Activated CD8-positive, alpha-beta memory T cell treated with anti-CD3 and anti-CD28 coated beads for 36 hours (primary cell): ENCODE measurements around the gene RAVER1. TPM values are rescaled to one million over a fixed set of nuclear protein-coding genes. Genes with fewer than 3 reads are reported as not detected.

Experiments
- CTCF ChIA-PET: fragments of 350-600 bp; sonication (Branson Sonifier 250); formaldehyde crosslinking; loops from one replicate; lab custom pipeline; 2021; ENCODE audit warnings: antibody characterized with exemption; lab: Charles Lee
- POLR2A ChIA-PET: fragments of 350-600 bp; sonication (Branson Sonifier 250); formaldehyde crosslinking; loops from one replicate; lab custom pipeline; 2021; ENCODE audit warnings: antibody characterized with exemption; lab: Charles Lee
- total RNA-seq, 2 experiments: library from RNA; stranded (reverse); gene quantifications; one replicate each; pipeline ENCODE4 v1.2.3, GENCODE V29; 2021

Gene RAVER1
- total RNA-seq, 2 experiments from 2014 or later: 100 to 102 TPM

- CTCF ChIA-PET: interaction anchor here (10.4 kb wide), 1 partner anchor 118 kb away, joined by 145 read pairs; the partner anchor contains the start of gene TYK2
- POLR2A ChIA-PET: no interaction called here
Measured at GRCh38 chr19:10266706-10267105, 66.6 kb downstream of the RAVER1 start.

Other genes with a start within 250 kb of the RAVER1 start
- 10 to 100 TPM; 41.9 to 44.1 TPM for gene SHFL, start 247.2 kb downstream of the RAVER1 start, total RNA-seq
- gene ANGPTL6, start 230.9 kb downstream of the RAVER1 start, total RNA-seq: 10 to 100 TPM; 10.2 to 11.5 TPM
- gene PPAN, start 227.2 kb downstream of the RAVER1 start, total RNA-seq: 100 to 1,000 TPM; 294 to 298 TPM
- gene P2RY11, start 221.8 kb downstream of the RAVER1 start, total RNA-seq: 10 to 100 TPM; 68.6 to 68.9 TPM
- gene EIF3G, start 213.6 kb downstream of the RAVER1 start, total RNA-seq: 100 to 1,000 TPM; 311 to 312 TPM
- 100 to 1,000 TPM; 345 to 355 TPM for gene DNMT1, start 138.6 kb downstream of the RAVER1 start, total RNA-seq
- gene S1PR2, start 102.2 kb downstream of the RAVER1 start, total RNA-seq: 10 to 100 TPM; 14.1 to 14.3 TPM
- gene MRPL4, start 81.3 kb downstream of the RAVER1 start, total RNA-seq: 100 to 1,000 TPM; 157 to 161 TPM
- gene ICAM1, start 62.4 kb downstream of the RAVER1 start, total RNA-seq: 10 to 100 TPM; 57.2 to 57.8 TPM
- under 1 TPM; 0.36 to 0.91 TPM for gene ICAM4, start 46.6 kb downstream of the RAVER1 start, total RNA-seq
- gene ICAM5, start 43.6 kb downstream of the RAVER1 start, total RNA-seq: 1 to 10 TPM; 2.2 to 3.8 TPM
- 1 to 10 TPM; 3.7 to 5.8 TPM for gene ZGLP1, start 23.7 kb downstream of the RAVER1 start, total RNA-seq
- 10 to 100 TPM; 23.8 to 27.2 TPM for gene FDX2, start 17.5 kb downstream of the RAVER1 start, total RNA-seq
- gene ICAM3, start 6.1 kb upstream of the RAVER1 start, total RNA-seq: 10 to 100 TPM; 87.5 to 89.4 TPM
- gene TYK2, start 47.0 kb upstream of the RAVER1 start, total RNA-seq: 100 to 1,000 TPM; 191 to 199 TPM
- gene CDC37, start 70.0 kb upstream of the RAVER1 start, total RNA-seq: 100 to 1,000 TPM; 294 TPM
- gene PDE4A, start 87.0 kb upstream of the RAVER1 start, total RNA-seq: 10 to 100 TPM; 30.3 to 31.2 TPM
- gene KEAP1, start 169.8 kb upstream of the RAVER1 start, total RNA-seq: 10 to 100 TPM; 90.6 to 94.8 TPM
- 1 to 10 TPM in 1 of 2 experiments, under 1 TPM in 1; 0.46 to 1.1 TPM for gene S1PR5, start 183.9 kb upstream of the RAVER1 start, total RNA-seq
- gene ATG4D, start 210.4 kb upstream of the RAVER1 start, total RNA-seq: 10 to 100 TPM; 34.5 to 36.8 TPM
- 10 to 100 TPM; 73.3 to 75.3 TPM for gene KRI1, start 232.5 kb upstream of the RAVER1 start, total RNA-seq
- 10 to 100 TPM; 35.0 to 35.9 TPM for gene CDKN2D, start 235.4 kb upstream of the RAVER1 start, total RNA-seq